ENCODE data around the gene AMPD3. TPM values are rescaled to one million over a fixed set of nuclear protein-coding genes. Genes with fewer than 3 reads are reported as not detected.

Gene AMPD3
- total RNA-seq, 1 experiment from 2014 or later, result 5.4 TPM

- POLR2A ChIA-PET, result interaction anchor here (1.4 kb wide), 1 partner anchor 29 kb away, joined by 4 read pairs; no protein-coding TSS in a partner anchor
- Mint-ChIP-seq H3K27ac (ENCODE audit: low read depth, unreplicated experiment) (no peak overlapping the region), H3K9me3 (ENCODE audit: unreplicated experiment) (no peaks in the 10 kb centered on the region), H3K4me1 (ENCODE audit: insufficient read depth, unreplicated experiment) (no peaks in the 10 kb centered on the region), H3K36me3 (ENCODE audit: insufficient read depth, unreplicated experiment) (peaks cover 6% of the 10 kb centered on the region), H3K4me3 (ENCODE audit: unreplicated experiment) (no peak overlapping the region), H3K27me3 (ENCODE audit: insufficient read depth, unreplicated experiment) (no peaks in the 10 kb centered on the region)
- DNase-seq (ENCODE audit: unreplicated experiment), result no peak
- intact Hi-C loops (cut with micrococcal nuclease), result no loop called here
- CTCF ChIA-PET, result interaction anchor here (0.5 to 1.0 kb wide), 2 partner anchors 57 to 198 kb away, joined by 3 to 5 read pairs; no protein-coding TSS in a partner anchor
- BruUV-seq (replicated peaks), result no TSS peak
- TF ChIP-seq CTCF (IDR thresholded peaks at IDR 0.05; ENCODE audit: unreplicated experiment), result no peak
These were observed 4.2 kb downstream of the AMPD3 start for GRCh38 chr11:10459029-10459970.

- TF ChIP-seq CTCF (IDR thresholded peaks at IDR 0.05; ENCODE audit: unreplicated experiment), result no peak
- Mint-ChIP-seq H3K27ac (ENCODE audit: low read depth, unreplicated experiment) (no peak overlapping the region), H3K27me3 (ENCODE audit: insufficient read depth, unreplicated experiment) (no peaks in the 10 kb centered on the region), H3K4me3 (ENCODE audit: unreplicated experiment) (no peak overlapping the region), H3K36me3 (ENCODE audit: insufficient read depth, unreplicated experiment) (peaks cover 6% of the 10 kb centered on the region), H3K9me3 (ENCODE audit: unreplicated experiment) (no peaks in the 10 kb centered on the region), H3K4me1 (ENCODE audit: insufficient read depth, unreplicated experiment) (no peaks in the 10 kb centered on the region)
- intact Hi-C loops (cut with micrococcal nuclease), result no loop called here
- POLR2A ChIA-PET, result interaction anchor here (1.0 to 1.1 kb wide), 2 partner anchors 35 to 46 kb away, joined by 3 read pairs; no protein-coding TSS in a partner anchor
- no peak for DNase-seq (ENCODE audit: unreplicated experiment)
- CTCF ChIA-PET, result interaction anchor here (0.5 to 1.0 kb wide), 5 partner anchors 11 to 256 kb away, joined by 3 read pairs; no protein-coding TSS in a partner anchor
- BruUV-seq (replicated peaks), result no TSS peak
These were observed 5.7 kb downstream of the AMPD3 start for GRCh38 chr11:10460611-10461275.

GRCh38 chr11:10461276-10461790 lies 6.3 kb downstream of the AMPD3 start:
- Mint-ChIP-seq H3K36me3 (ENCODE audit: insufficient read depth, unreplicated experiment) (peaks cover 6% of the 10 kb centered on the region), H3K9me3 (ENCODE audit: unreplicated experiment) (no peaks in the 10 kb centered on the region), H3K27me3 (ENCODE audit: insufficient read depth, unreplicated experiment) (no peaks in the 10 kb centered on the region), H3K4me3 (ENCODE audit: unreplicated experiment) (no peak overlapping the region), H3K27ac (ENCODE audit: low read depth, unreplicated experiment) (no peak overlapping the region), H3K4me1 (ENCODE audit: insufficient read depth, unreplicated experiment) (no peaks in the 10 kb centered on the region)
- intact Hi-C loops (cut with micrococcal nuclease), result no loop called here
- ChIA-PET POLR2A (interaction anchor here (0.7 to 1.1 kb wide), 3 partner anchors 27 to 47 kb away, joined by 3 read pairs; no protein-coding TSS in a partner anchor), CTCF (interaction anchor here (0.5 to 1.0 kb wide), 6 partner anchors 11 to 255 kb away, joined by 3 to 5 read pairs (median 3); no protein-coding TSS in a partner anchor)
- DNase-seq (ENCODE audit: unreplicated experiment), result no peak
- no peak for TF ChIP-seq CTCF (IDR thresholded peaks at IDR 0.05; ENCODE audit: unreplicated experiment)
- BruUV-seq (replicated peaks), result no TSS peak
